Measurements from ENCODE around the gene GOLPH3. TPM values are rescaled to one million over a fixed set of nuclear protein-coding genes. Genes with fewer than 3 reads are reported as not detected.

GOLPH3 gene
- total RNA-seq, 6 experiments from 2014 or later: 86.3 to 97.0 (median 93.8) TPM

DNA sequence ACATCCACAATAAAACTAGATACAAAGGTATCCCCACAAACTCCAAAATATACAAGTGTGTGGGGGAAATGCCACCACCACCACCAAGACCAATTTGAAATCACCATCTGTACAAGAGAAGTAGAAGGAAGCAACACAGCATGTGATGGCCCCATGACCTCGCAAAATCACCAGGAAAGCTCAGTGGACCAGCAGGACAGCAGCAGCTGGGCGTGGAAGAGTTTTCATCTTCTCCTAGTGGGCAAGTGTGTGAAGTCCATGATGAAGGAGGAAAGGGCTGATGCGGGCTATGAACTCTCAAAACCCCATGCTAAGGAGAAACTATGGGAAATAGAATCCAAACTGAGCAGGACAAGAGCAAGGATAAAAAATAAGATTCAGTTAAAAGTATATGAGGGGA, 58.1 kb downstream of the GOLPH3 start:
- peak overlapping the region; percentile 37 for H3K27ac Mint-ChIP-seq

DNA sequence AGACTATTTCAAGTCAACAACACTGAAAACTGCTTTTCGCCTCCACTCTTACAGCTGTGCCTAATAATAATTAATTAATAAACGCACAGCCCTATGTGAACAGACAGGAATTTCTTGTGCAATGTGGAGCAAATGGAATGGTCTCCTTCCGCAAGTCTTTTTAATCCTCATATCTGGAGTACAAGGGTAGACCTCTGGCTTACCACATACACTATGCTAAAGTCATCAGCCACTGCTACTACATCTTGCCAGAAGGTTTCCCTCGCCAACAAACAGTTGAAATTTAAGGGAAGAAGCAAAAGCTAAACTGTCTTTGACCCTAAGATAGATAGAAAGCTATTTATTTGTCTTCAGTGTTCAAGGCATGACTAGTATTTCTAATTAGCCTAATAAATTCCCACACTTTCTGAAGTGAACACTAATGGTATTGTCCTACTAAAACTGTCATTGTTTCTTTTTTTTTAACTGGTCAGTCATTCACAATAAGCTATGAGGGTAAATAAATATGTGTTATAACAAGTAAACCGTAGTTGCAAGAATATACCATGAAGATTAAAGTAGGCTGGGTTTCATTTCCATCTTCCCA, 63.9 kb downstream of the GOLPH3 start:
- no peak for DNase-seq
- H3K4me1 Mint-ChIP-seq (ENCODE audit: low read depth): peaks cover 8% of the 10 kb centered on the region

More for the DNA sequence above, 58.1 kb downstream of the GOLPH3 start:
- TF ChIP-seq, protein P1, sequence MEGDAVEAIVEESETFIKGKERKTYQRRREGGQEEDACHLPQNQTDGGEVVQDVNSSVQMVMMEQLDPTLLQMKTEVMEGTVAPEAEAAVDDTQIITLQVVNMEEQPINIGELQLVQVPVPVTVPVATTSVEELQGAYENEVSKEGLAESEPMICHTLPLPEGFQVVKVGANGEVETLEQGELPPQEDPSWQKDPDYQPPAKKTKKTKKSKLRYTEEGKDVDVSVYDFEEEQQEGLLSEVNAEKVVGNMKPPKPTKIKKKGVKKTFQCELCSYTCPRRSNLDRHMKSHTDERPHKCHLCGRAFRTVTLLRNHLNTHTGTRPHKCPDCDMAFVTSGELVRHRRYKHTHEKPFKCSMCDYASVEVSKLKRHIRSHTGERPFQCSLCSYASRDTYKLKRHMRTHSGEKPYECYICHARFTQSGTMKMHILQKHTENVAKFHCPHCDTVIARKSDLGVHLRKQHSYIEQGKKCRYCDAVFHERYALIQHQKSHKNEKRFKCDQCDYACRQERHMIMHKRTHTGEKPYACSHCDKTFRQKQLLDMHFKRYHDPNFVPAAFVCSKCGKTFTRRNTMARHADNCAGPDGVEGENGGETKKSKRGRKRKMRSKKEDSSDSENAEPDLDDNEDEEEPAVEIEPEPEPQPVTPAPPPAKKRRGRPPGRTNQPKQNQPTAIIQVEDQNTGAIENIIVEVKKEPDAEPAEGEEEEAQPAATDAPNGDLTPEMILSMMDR (IDR thresholded peaks at IDR 0.05): peak; percentile 26; the same call in 1 of the 2 replicates
- Mint-ChIP-seq H3K27me3 (ENCODE audit: insufficient read depth) (peaks cover 2% of the 10 kb centered on the region; the same call in 1 of the 2 replicates), H3K36me3 (ENCODE audit: low read depth) (peaks cover 41% of the 10 kb centered on the region), H3K4me1 (ENCODE audit: low read depth) (peaks cover 38% of the 10 kb centered on the region), H3K4me3 (no peak overlapping the region), H3K9me3 (no peaks in the 10 kb centered on the region)
- no peak for DNase-seq

DNA sequence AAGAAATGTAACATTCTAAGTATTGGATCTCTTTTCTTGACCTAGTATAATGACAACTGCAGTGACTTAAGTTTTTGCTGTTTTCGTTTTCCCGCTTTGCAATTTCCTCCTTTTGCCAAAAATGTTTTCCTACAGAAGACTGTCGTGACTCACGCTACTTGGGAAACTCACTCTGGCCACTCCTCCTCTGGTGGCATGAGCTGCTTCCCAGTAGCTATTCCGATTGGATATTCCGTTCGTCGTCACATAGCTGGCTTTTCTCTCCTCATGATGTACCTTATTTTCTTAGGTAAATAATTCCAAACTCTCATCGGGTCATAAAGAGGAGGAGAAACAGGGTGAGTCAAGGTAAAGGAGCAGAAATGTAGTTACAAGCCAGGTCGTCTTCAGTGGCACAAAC, 64.9 kb downstream of the GOLPH3 start:
- TF ChIP-seq, protein P1 (IDR thresholded peaks at IDR 0.05): no peak
- Mint-ChIP-seq H3K27me3 (ENCODE audit: insufficient read depth) (peaks cover 5% of the 10 kb centered on the region), H3K9me3 (no peaks in the 10 kb centered on the region), H3K4me3 (no peak overlapping the region), H3K36me3 (ENCODE audit: low read depth) (peaks cover 38% of the 10 kb centered on the region), H3K27ac (no peak overlapping the region), H3K4me1 (ENCODE audit: low read depth) (peaks cover 5% of the 10 kb centered on the region)
- DNase-seq: no peak

More for the DNA sequence above, 63.9 kb downstream of the GOLPH3 start:
- TF ChIP-seq, protein P1 (IDR thresholded peaks at IDR 0.05): no peak
- Mint-ChIP-seq H3K27ac (no peak overlapping the region), H3K9me3 (no peaks in the 10 kb centered on the region), H3K4me3 (no peak overlapping the region), H3K27me3 (ENCODE audit: insufficient read depth) (peaks cover 2% of the 10 kb centered on the region; the same call in 1 of the 2 replicates), H3K36me3 (ENCODE audit: low read depth) (peaks cover 35% of the 10 kb centered on the region)

DNA sequence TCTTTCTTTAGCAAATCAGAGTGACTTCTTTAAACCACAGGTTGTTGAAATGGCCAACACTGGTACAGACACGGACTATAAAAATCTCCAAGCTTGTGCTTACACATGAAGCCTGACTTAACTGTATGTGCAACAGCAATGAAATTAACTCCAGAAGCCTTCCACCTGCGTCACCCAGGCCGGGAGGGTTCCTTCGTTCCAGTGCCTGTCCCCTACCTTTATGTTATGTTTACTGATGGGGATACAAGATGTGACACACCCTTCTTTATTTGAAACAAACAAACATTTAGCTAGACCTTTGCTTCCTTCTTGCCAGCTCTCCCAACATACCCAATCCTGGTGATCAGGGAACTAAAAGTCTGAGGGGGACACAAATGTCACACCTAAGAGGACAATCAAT, 66.0 kb downstream of the GOLPH3 start:
- H3K4me3 Mint-ChIP-seq: no peak overlapping the region
- TF ChIP-seq, protein P1 (IDR thresholded peaks at IDR 0.05): no peak
- peaks cover 45% of the 10 kb centered on the region for H3K36me3 Mint-ChIP-seq (ENCODE audit: low read depth)
- peaks cover 5% of the 10 kb centered on the region for H3K27me3 Mint-ChIP-seq (ENCODE audit: insufficient read depth)
- no peaks in the 10 kb centered on the region for H3K9me3 Mint-ChIP-seq
- no peak overlapping the region for H3K27ac Mint-ChIP-seq
- DNase-seq: no peak
- H3K4me1 Mint-ChIP-seq (ENCODE audit: low read depth): peaks cover 5% of the 10 kb centered on the region

DNA sequence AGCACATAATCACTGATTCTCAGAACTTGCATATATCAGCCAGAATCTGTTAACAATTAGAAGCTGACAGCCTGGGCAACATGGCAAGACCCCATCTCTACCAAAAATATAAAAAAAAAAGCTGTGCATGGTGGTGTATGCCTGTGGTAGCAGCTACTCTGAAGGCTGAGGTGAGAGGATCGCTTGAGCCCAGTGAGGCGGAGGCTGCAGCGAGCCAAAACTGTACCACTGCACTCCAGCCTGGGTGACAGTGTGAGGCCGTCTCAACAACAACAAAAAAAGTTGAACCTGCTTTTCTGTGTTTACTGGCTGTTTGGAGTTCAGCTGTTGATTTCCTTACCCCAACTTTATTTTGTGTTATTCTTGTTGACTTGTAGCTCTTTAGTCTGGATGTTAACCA, 66.8 kb downstream of the GOLPH3 start:
- TF ChIP-seq, protein P1 (IDR thresholded peaks at IDR 0.05): no peak
- Mint-ChIP-seq H3K36me3 (ENCODE audit: low read depth) (peaks cover 47% of the 10 kb centered on the region), H3K4me3 (no peak overlapping the region), H3K27ac (no peak overlapping the region), H3K9me3 (no peaks in the 10 kb centered on the region), H3K27me3 (ENCODE audit: insufficient read depth) (peaks cover 4% of the 10 kb centered on the region), H3K4me1 (ENCODE audit: low read depth) (no peaks in the 10 kb centered on the region)
- DNase-seq: no peak
